Measurements from ENCODE around the gene JAGN1. TPM values are rescaled to one million over a fixed set of nuclear protein-coding genes. Genes with fewer than 3 reads are reported as not detected.
A peak's percentile ranks its signal among the peaks of the same experiment; 100 is the strongest.

Gene JAGN1
- total and polyA plus RNA-seq, 4 experiments from 2014 or later, result 26.5 to 48.3 (median 35.0) TPM

DNA sequence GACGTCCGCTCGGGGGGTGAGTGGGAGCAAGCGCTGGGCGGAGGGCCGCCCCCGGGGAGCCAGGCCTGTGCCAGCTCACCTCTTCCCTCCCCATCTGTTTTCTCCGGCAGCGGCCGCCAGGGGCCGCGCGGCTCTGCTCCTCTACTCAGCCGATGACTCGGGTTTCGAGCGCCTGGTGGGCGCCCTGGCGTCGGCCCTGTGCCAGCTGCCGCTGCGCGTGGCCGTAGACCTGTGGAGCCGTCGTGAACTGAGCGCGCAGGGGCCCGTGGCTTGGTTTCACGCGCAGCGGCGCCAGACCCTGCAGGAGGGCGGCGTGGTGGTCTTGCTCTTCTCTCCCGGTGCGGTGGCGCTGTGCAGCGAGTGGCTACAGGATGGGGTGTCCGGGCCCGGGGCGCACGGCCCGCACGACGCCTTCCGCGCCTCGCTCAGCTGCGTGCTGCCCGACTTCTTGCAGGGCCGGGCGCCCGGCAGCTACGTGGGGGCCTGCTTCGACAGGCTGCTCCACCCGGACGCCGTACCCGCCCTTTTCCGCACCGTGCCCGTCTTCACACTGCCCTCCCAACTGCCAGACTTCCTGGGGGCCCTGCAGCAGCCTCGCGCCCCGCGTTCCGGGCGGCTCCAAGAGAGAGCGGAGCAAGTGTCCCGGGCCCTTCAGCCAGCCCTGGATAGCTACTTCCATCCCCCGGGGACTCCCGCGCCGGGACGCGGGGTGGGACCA is 42.6 kb downstream of the JAGN1 start:
- H3K4me1 ChIP-seq (ENCODE audit: insufficient read depth, low read length), result peaks cover 34% of the 10 kb centered on the region
- POLR2A ChIA-PET (ENCODE audit: partially characterized antibody), result interaction anchor here (0.6 to 7.5 kb wide), 49 partner anchors 10 to 1339 kb away, joined by 3 to 225 read pairs (median 6); partner anchors contain the start of genes ARPC4, ATG7, BRPF1 and CAMK1
- H3K4me3 Mint-ChIP-seq, result peak overlapping the region; percentile 95 to 98 (median 97)

DNA sequence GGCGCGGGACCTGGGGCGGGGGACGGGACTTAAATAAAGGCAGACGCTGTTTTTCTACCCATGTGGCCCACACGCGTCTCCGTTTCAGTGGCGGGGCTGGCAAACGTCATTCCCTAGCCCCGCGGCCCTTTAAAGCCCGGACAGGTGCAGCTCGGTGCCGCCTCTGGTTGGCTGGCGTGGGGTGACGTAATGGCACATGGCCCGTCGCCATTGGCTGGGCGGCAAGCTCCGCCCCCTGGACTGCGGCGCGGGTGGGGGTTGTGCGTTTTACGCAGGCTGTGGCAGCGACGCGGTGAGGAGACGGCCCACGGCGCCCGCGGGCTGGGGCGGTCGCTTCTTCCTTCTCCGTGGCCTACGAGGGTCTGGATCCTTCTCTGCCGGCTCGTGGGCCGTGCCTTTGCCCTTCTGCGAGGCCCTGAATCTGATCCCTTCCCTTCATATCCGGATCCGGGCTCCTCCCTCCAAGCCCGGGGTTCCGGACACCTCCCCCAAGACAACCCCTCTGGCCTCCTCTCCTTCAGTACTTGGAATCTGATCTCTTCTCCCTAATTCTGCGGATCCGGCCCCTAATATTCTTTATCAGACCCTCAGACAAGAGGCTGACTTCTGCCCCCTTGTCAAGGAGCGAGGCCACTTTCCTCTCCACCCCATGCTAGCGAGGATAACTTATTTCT is 43.3 kb downstream of the JAGN1 start, which contains the start of gene CRELD1:
Gene CRELD1, plus strand, starts transcription at position 274 of the 674 bp plus-strand sequence. CDS start 605 bp downstream, outside the sequence.
- peak within 1 kb of the TSS; percentile 94 to 100 (median 99) for H3K27ac Mint-ChIP-seq
- H3K4me1 ChIP-seq (ENCODE audit: insufficient read depth, low read length), result peaks cover 34% of the 10 kb centered on the region
- H3K4me3 Mint-ChIP-seq, result peak within 1 kb of the TSS; percentile 95 to 98 (median 97)
- peaks cover 3 to 28% of the 10 kb centered on the region in 2 donors for H3K36me3 Mint-ChIP-seq
- ChIA-PET POLR2A (ENCODE audit: partially characterized antibody) (interaction anchor here (0.7 to 7.5 kb wide), 44 partner anchors 8 to 1339 kb away, joined by 3 to 225 read pairs (median 6); partner anchors contain the start of genes ARPC4, ATG7, BRPF1 and EMC3), CTCF (ENCODE audit: partially characterized antibody) (interaction anchor here (0.6 to 4.0 kb wide), 27 partner anchors 8 to 807 kb away, joined by 3 to 48 read pairs (median 6); partner anchors contain the start of genes ARPC4, EMC3, JAGN1 and PRRT3)
- peak; percentile 97 to 99 (median 97) for DNase-seq
- H3K9me3 Mint-ChIP-seq, result no peaks in the 10 kb centered on the region
- peak within 1 kb of the TSS; percentile 87 to 90 for H3K4me3 ChIP-seq (ENCODE audit: low read length in 2 of 2)
- intact Hi-C loops (cut with micrococcal nuclease), result loop anchor here (1.0 to 5.0 kb wide), 15 partner anchors 13 to 805 kb away; partner anchors contain the start of genes BRK1, BRPF1, EMC3 and FANCD2
- H3K4me1 Mint-ChIP-seq, result peaks cover 18 to 55% (median 39%) of the 10 kb centered on the region in 4 donors
- H3K27me3 Mint-ChIP-seq, result no peaks in the 10 kb centered on the region
- H3K27me3 ChIP-seq (ENCODE audit: insufficient read depth, low read length), result no peaks in the 10 kb centered on the region
- peak within 1 kb of the TSS; percentile 89 for H3K27ac ChIP-seq (ENCODE audit: low read depth, low read length)
- no peaks in the 10 kb centered on the region for H3K9me3 ChIP-seq (ENCODE audit: control insufficient read depth in 1 of 2, low read length in 2 of 2)
- no peaks in the 10 kb centered on the region for H3K36me3 ChIP-seq (ENCODE audit: insufficient read depth, low read length)

More for the DNA sequence above, 42.6 kb downstream of the JAGN1 start:
- no peaks in the 10 kb centered on the region for H3K36me3 ChIP-seq (ENCODE audit: insufficient read depth, low read length)
- Mint-ChIP-seq H3K9me3 (no peaks in the 10 kb centered on the region), H3K4me1 (peaks cover 18 to 55% (median 39%) of the 10 kb centered on the region in 4 donors), H3K36me3 (peaks cover 3 to 24% of the 10 kb centered on the region in 2 donors), H3K27me3 (no peaks in the 10 kb centered on the region), H3K27ac (peak overlapping the region; percentile 94 to 100 (median 99))
- intact Hi-C loops (cut with micrococcal nuclease), result loop anchor here (1.0 to 5.0 kb wide), 15 partner anchors 13 to 806 kb away; partner anchors contain the start of genes BRK1, BRPF1, EMC3 and FANCD2
- no peaks in the 10 kb centered on the region for H3K9me3 ChIP-seq (ENCODE audit: control insufficient read depth in 1 of 2, low read length in 2 of 2)
- DNase-seq, result peak; percentile 83 to 90 (median 85)
- CTCF ChIA-PET (ENCODE audit: partially characterized antibody), result interaction anchor here (0.6 to 4.0 kb wide), 45 partner anchors 9 to 807 kb away, joined by 3 to 48 read pairs (median 4); partner anchors contain the start of genes ARPC4, EMC3, JAGN1 and PRRT3
- H3K27ac ChIP-seq (ENCODE audit: low read depth, low read length), result peak overlapping the region; percentile 89
- peak overlapping the region; percentile 13 to 87 for H3K4me3 ChIP-seq (ENCODE audit: low read length in 2 of 2)
- no peaks in the 10 kb centered on the region for H3K27me3 ChIP-seq (ENCODE audit: insufficient read depth, low read length)

DNA sequence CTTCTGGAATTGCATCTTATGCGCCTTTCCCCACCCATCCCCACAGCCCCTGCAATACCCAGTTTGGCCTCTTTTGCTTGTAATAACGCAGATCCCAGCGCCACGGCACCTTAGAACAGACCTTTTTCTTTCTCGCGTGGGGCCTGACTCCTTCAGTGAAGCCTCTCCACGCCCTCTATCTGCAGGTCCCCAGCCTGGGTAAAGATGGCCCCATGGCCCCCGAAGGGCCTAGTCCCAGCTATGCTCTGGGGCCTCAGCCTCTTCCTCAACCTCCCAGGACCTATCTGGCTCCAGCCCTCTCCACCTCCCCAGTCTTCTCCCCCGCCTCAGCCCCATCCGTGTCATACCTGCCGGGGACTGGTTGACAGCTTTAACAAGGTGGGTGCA is 43.8 kb downstream of the JAGN1 start:
- intact Hi-C loops (cut with micrococcal nuclease), result loop anchor here (1.0 to 5.0 kb wide), 2 partner anchors 92 to 291 kb away; partner anchors contain the start of gene RPUSD3

DNA sequence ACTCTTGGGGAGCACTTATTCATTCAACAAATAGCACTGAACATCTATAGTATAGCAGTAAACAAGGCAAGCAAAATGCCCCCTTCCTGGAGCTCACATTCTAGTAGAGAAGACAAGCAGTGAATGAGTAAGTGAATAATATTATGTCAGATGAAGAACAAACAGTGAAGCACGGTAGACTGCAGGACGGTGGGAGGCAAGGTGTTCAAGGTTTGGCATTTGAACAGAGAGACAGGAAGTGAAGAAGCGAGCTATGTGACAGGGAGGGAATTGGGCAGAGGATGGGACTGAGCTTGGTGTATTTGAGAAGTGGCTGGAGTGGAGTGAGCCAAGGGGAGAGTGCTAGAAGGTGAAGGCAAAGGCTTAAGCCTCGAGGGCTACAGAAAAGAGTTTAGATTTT is 44.6 kb downstream of the JAGN1 start:
- H3K4me1 Mint-ChIP-seq, result peaks cover 18 to 55% (median 39%) of the 10 kb centered on the region in 4 donors
- Histone ChIP-seq H3K9me3 (ENCODE audit: control insufficient read depth in 1 of 2, low read length in 2 of 2) (no peaks in the 10 kb centered on the region), H3K4me3 (ENCODE audit: low read length in 2 of 2) (peak overlapping the region; percentile 87 to 90), H3K27ac (ENCODE audit: low read depth, low read length) (peak overlapping the region; percentile 89), H3K4me1 (ENCODE audit: insufficient read depth, low read length) (peaks cover 34% of the 10 kb centered on the region), H3K27me3 (ENCODE audit: insufficient read depth, low read length) (no peaks in the 10 kb centered on the region), H3K36me3 (ENCODE audit: insufficient read depth, low read length) (no peaks in the 10 kb centered on the region)
- peak overlapping the region; percentile 42 to 100 (median 99) for H3K27ac Mint-ChIP-seq
- peak overlapping the region; percentile 95 to 98 (median 97) for H3K4me3 Mint-ChIP-seq
- H3K9me3 Mint-ChIP-seq, result no peaks in the 10 kb centered on the region
- H3K36me3 Mint-ChIP-seq, result peaks cover 3 to 28% of the 10 kb centered on the region in 2 donors
- ChIA-PET CTCF (ENCODE audit: partially characterized antibody) (interaction anchor here (0.5 to 4.0 kb wide), 5 partner anchors 11 to 295 kb away, joined by 3 to 29 read pairs (median 4); partner anchors contain the start of gene PRRT3), POLR2A (ENCODE audit: partially characterized antibody) (interaction anchor here (0.8 to 7.5 kb wide), 10 partner anchors 8 to 539 kb away, joined by 3 to 225 read pairs (median 4); partner anchors contain the start of genes FANCD2, JAGN1, PRRT3 and SEC13)
- no peaks in the 10 kb centered on the region for H3K27me3 Mint-ChIP-seq
- intact Hi-C loops (cut with micrococcal nuclease), result loop anchor here (1.0 to 5.0 kb wide), 2 partner anchors 93 to 290 kb away; partner anchors contain the start of gene RPUSD3
- no peak for DNase-seq

More for the DNA sequence above, 43.8 kb downstream of the JAGN1 start:
- Mint-ChIP-seq H3K27ac (peak overlapping the region; percentile 94 to 100 (median 99)), H3K9me3 (no peaks in the 10 kb centered on the region), H3K4me1 (peaks cover 18 to 55% (median 39%) of the 10 kb centered on the region in 4 donors), H3K36me3 (peaks cover 3 to 28% of the 10 kb centered on the region in 2 donors), H3K4me3 (peak overlapping the region; percentile 95 to 98 (median 97)), H3K27me3 (no peaks in the 10 kb centered on the region)
- Histone ChIP-seq H3K4me1 (ENCODE audit: insufficient read depth, low read length) (peaks cover 34% of the 10 kb centered on the region), H3K27ac (ENCODE audit: low read depth, low read length) (peak overlapping the region; percentile 89), H3K9me3 (ENCODE audit: control insufficient read depth in 1 of 2, low read length in 2 of 2) (no peaks in the 10 kb centered on the region), H3K4me3 (ENCODE audit: low read length in 2 of 2) (peak overlapping the region; percentile 87 to 90), H3K27me3 (ENCODE audit: insufficient read depth, low read length) (no peaks in the 10 kb centered on the region), H3K36me3 (ENCODE audit: insufficient read depth, low read length) (no peaks in the 10 kb centered on the region)
- ChIA-PET POLR2A (ENCODE audit: partially characterized antibody) (interaction anchor here (0.7 to 7.5 kb wide), 22 partner anchors 9 to 538 kb away, joined by 3 to 225 read pairs (median 8); partner anchors contain the start of genes ARPC4, BRPF1, EMC3 and FANCD2), CTCF (ENCODE audit: partially characterized antibody) (interaction anchor here (0.8 to 4.0 kb wide), 12 partner anchors 10 to 289 kb away, joined by 3 to 48 read pairs (median 12); partner anchors contain the start of genes ARPC4, EMC3, JAGN1 and PRRT3)
- peak in 1 of 5 donors; percentile 76 for DNase-seq

DNA sequence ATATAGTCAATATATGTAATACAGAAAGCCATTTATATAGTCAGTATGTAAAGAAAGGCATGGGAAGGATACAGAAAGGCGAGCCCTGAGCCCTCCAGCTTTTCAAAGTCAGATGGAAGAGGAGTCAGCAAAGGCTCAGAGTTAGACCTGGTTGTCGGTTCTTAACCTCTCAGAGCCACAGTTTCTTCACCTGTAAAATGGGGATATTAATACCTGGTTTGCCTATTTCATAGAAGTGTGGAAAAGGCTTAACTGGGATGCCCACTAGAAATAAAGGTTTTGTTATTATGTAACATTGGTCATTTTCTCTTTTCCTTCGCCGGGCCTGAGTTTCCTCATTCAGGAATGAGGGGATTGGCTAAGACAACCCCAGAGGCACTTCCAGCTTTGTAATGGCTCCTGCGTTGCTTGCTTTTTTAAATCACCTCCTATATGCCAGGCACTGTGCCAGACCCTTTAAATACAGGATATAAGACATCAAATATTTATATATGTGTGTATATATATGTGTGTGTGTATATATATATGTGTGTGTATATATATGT is 45.6 kb downstream of the JAGN1 start:
- DNase-seq, result no peak
- H3K27ac Mint-ChIP-seq, result peak overlapping the region in 4 of 7 donors; percentile 94 to 100 (median 100)
- Histone ChIP-seq H3K36me3 (ENCODE audit: insufficient read depth, low read length) (peaks cover 3% of the 10 kb centered on the region), H3K27ac (ENCODE audit: low read depth, low read length) (no peak overlapping the region), H3K27me3 (ENCODE audit: insufficient read depth, low read length) (no peaks in the 10 kb centered on the region), H3K4me1 (ENCODE audit: insufficient read depth, low read length) (peaks cover 34% of the 10 kb centered on the region), H3K4me3 (ENCODE audit: low read length in 2 of 2) (no peak overlapping the region), H3K9me3 (ENCODE audit: control insufficient read depth in 1 of 2, low read length in 2 of 2) (no peaks in the 10 kb centered on the region)
- peaks cover 3 to 30% of the 10 kb centered on the region in 2 donors for H3K36me3 Mint-ChIP-seq
- intact Hi-C loops (cut with micrococcal nuclease), result no loop called here
- ChIA-PET POLR2A (ENCODE audit: partially characterized antibody) (interaction anchor here (0.7 to 7.5 kb wide), 3 partner anchors 7 to 109 kb away, joined by 4 to 225 read pairs (median 44); partner anchors contain the start of gene PRRT3), CTCF (ENCODE audit: partially characterized antibody) (interaction anchor here (1.5 to 4.0 kb wide), 3 partner anchors 10 to 87 kb away, joined by 3 to 29 read pairs (median 12); partner anchors contain the start of gene PRRT3)
- H3K27me3 Mint-ChIP-seq, result no peaks in the 10 kb centered on the region
- H3K9me3 Mint-ChIP-seq, result no peaks in the 10 kb centered on the region
- H3K4me3 Mint-ChIP-seq, result peak overlapping the region in 4 of 8 donors; percentile 28 to 97 (median 80)
- peaks cover 18 to 51% (median 36%) of the 10 kb centered on the region in 4 donors for H3K4me1 Mint-ChIP-seq

All from CD4-positive, alpha-beta memory T cell (primary cell).